Cardiac muscle cell (in vitro differentiated cells and primary cell): ENCODE data around the gene FAM83E. TPM values are rescaled to one million over a fixed set of nuclear protein-coding genes. Genes with fewer than 3 reads are reported as not detected.
A peak's percentile ranks its signal among the peaks of the same experiment; 100 is the strongest.

Source experiments
- DNase-seq, 2 donors: peaks; one replicate each; pipeline versions ENCODE4 v3.0.0 to v3.0.0-alpha.2; 2010 to 2017; ENCODE audit warnings: low read depth in 1 of 2, low spot score in 1 of 2
- H3K27ac ChIP-seq: fragments of 200-600 bp; sonication (generic); 2 replicates; pipeline ENCODE4 v1.5.1; 2016
- H3K27me3 ChIP-seq: fragments of 200-600 bp; sonication (generic); 2 replicates; pipeline ENCODE4 v1.6.0; 2016; ENCODE audit warnings: control low read depth
- H3K36me3 ChIP-seq: fragments of 200-600 bp; sonication (generic); 2 replicates; pipeline ENCODE4 v1.5.1; 2016; ENCODE audit warnings: control low read depth
- H3K4me1 ChIP-seq: fragments of 200-600 bp; sonication (generic); 2 replicates; pipeline ENCODE4 v1.8.1; 2017; ENCODE audit warnings: low read depth, mild to moderate bottlenecking, mixed run types
- H3K4me3 ChIP-seq: fragments of 200-600 bp; sonication (generic); 2 replicates; pipeline ENCODE4 v1.5.1; 2016; ENCODE audit warnings: mild to moderate bottlenecking
- H3K9me3 ChIP-seq: fragments of 200-600 bp; sonication (generic); 2 replicates; pipeline ENCODE4 v1.5.1; 2017; ENCODE audit warnings: low read depth, mild to moderate bottlenecking, control low read depth
- CTCF ChIP-seq: IDR thresholded peaks from 2 replicates; pipeline ENCODE4 v1.5.1; 2012; ENCODE audit warnings: low read depth, mild to moderate bottlenecking, low read length
- polyA plus RNA-seq: library from polyadenylated mRNA; unstranded; fragments of >200 nt; fragmentation: Nextera tagmentation; extraction: Ambion mirVana; gene quantifications from 2 replicates; pipeline ENCODE4 v1.2.1, GENCODE V29; 2016
- total RNA-seq: library from RNA; depleted of rRNA; stranded (reverse); fragments of >200 nt; gene quantifications from 2 replicates; pipeline ENCODE4 v1.2.3, GENCODE V29; 2016

FAM83E gene
- total and polyA plus RNA-seq, 2 experiments from 2014 or later: 0.60 TPM; not detected in 1

- DNase-seq: peak; percentile 84 to 86
- Histone ChIP-seq H3K36me3 (no peaks in the 10 kb centered on the region), H3K4me3 (peak overlapping the region; percentile 45), H3K27me3 (no peaks in the 10 kb centered on the region), H3K9me3 (no peaks in the 10 kb centered on the region), H3K4me1 (no peaks in the 10 kb centered on the region), H3K27ac (no peak overlapping the region)
- TF ChIP-seq CTCF: no peak
Measured at GRCh38 chr19:48644839-48645619, 30.2 kb upstream of the FAM83E start.

DNA sequence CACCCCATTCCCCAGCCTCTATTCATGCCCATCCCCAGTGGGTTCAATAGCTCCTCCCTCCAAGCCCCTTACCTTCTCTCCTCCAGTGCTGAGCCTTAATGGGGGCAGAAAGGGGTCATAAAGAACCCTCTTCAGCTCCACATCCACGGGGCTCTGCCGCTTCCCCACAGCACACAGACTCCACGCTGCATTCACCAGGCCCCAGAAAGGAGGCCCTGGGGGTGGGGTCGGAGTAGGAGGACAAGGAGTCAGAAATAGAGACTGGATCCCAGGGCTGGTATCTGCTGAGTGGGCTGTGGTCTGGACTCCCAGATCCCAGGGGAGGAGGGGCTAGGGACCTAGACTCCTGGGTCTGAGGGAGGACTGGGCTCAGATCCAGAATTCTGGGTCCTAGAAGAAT lies 29.5 kb upstream of the FAM83E start:
- no peaks in the 10 kb centered on the region for H3K27me3 ChIP-seq
- DNase-seq: no peak
- H3K9me3 ChIP-seq: no peaks in the 10 kb centered on the region
- H3K36me3 ChIP-seq: no peaks in the 10 kb centered on the region
- no peak for TF ChIP-seq CTCF
- H3K27ac ChIP-seq: no peak overlapping the region
- H3K4me1 ChIP-seq: no peaks in the 10 kb centered on the region
- H3K4me3 ChIP-seq: no peak overlapping the region

DNA sequence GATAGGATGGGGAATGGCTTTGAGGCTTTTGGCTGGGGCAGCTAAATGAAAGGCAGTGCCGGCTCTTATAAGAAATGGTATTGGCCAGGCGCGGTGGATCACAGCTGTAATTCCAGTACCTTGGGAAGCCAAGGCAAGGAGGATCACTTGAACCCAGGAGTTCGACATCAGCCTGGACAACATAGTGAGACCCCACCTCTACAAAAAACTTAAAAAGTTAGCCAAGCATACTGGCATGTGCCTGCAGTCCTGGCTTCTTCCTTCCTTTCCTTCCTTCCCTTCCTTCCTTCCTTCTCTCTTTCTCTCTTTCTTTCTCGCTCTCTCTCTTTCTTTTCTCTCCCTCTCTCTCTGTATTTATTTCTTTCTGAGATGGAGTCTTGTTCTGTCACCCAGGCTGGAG lies 28.0 kb upstream of the FAM83E start:
- peaks cover 4% of the 10 kb centered on the region for H3K4me1 ChIP-seq
- no peaks in the 10 kb centered on the region for H3K27me3 ChIP-seq
- H3K4me3 ChIP-seq: no peak overlapping the region
- no peak for DNase-seq
- no peak for TF ChIP-seq CTCF
- H3K36me3 ChIP-seq: no peaks in the 10 kb centered on the region
- H3K27ac ChIP-seq: no peak overlapping the region
- H3K9me3 ChIP-seq: no peaks in the 10 kb centered on the region

- no peak for DNase-seq
Measured at GRCh38 chr19:48641850-48642249, 27.0 kb upstream of the FAM83E start.

More at GRCh38 chr19:48641850-48642249, 27.0 kb upstream of the FAM83E start:
- Histone ChIP-seq H3K27me3 (no peaks in the 10 kb centered on the region), H3K36me3 (no peaks in the 10 kb centered on the region), H3K9me3 (no peaks in the 10 kb centered on the region), H3K4me1 (peaks cover 4% of the 10 kb centered on the region), H3K4me3 (no peak overlapping the region), H3K27ac (no peak overlapping the region)
- no peak for TF ChIP-seq CTCF
